K562 (cell line): Measurements from ENCODE around the gene CLDN15. TPM values are rescaled to one million over a fixed set of nuclear protein-coding genes. Genes with fewer than 3 reads are reported as not detected.

Experiments used
- CHD4 ChIP-seq: fragments of 200-600 bp; sonication (generic); IDR thresholded peaks from 3 replicates; pipeline ENCODE4 v1.6.1; 2012; ENCODE audit warnings: low read depth, mild to moderate bottlenecking, mixed read lengths, low read length, inconsistent platforms; ENCODE audit not compliant: insufficient read depth, insufficient replicate concordance, poor library complexity, severe bottlenecking
- CXXC5 ChIP-seq: fragments of 250-450 bp; sonication (Bioruptor Pico); IDR thresholded peaks from 2 replicates; pipeline ENCODE4 v1.8.0; 2022; ENCODE audit warnings: inconsistent platforms, mild to moderate bottlenecking, moderate library complexity
- ELK1 ChIP-seq: sonication (generic); formaldehyde crosslinking; IDR thresholded peaks from 2 replicates; pipeline ENCODE4 v1.8.1; 2022; ENCODE audit warnings: missing genetic modification reagents
- HCFC1 ChIP-seq: IDR thresholded peaks from 2 replicates; pipeline ENCODE4 v1.6.1; 2012; ENCODE audit warnings: low read depth, low read length, improper control_type of control experiment
- HNRNPK ChIP-seq: fragments of 200-400 bp; formaldehyde crosslinking; IDR thresholded peaks from one replicate; pipeline ENCODE4 v1.6.1; 2018; ENCODE audit warnings: mild to moderate bottlenecking, low read depth, low read length; ENCODE audit not compliant: poor library complexity, severe bottlenecking
- MTA2 ChIP-seq: fragments of 450-650 bp; IDR thresholded peaks from 2 replicates; pipeline ENCODE4 v1.6.1; 2016; ENCODE audit warnings: low read depth
- NCOA4 ChIP-seq: fragments of 450-650 bp; IDR thresholded peaks from 2 replicates; pipeline ENCODE4 v1.6.1; 2018; ENCODE audit warnings: mild to moderate bottlenecking; ENCODE audit not compliant: partially characterized antibody
- NR1H2 ChIP-seq: sonication (generic); formaldehyde crosslinking; IDR thresholded peaks from 2 replicates; pipeline ENCODE4 v1.4.0; 2020; ENCODE audit warnings: mild to moderate bottlenecking, missing genetic modification reagents
- PRMT5 ChIP-seq: sonication (generic); formaldehyde crosslinking; IDR thresholded peaks from 2 replicates; pipeline ENCODE4 v1.5.0; 2020; ENCODE audit warnings: missing genetic modification reagents
- SLC30A9 ChIP-seq: fragments of 250-450 bp; sonication (Bioruptor Pico); IDR thresholded peaks from 2 replicates; pipeline ENCODE4 v1.8.0; 2022; ENCODE audit warnings: mild to moderate bottlenecking, moderate library complexity
- TEAD1 ChIP-seq, 2 experiments: fragments of 450-650 bp in 1 of 2; sonication (generic) in 1 of 2; formaldehyde crosslinking; IDR thresholded peaks; 2 replicates each; pipeline versions ENCODE4 v1.4.0 to v1.8.0; 2020 to 2022; ENCODE audit warnings: mild to moderate bottlenecking in 2 of 2, missing genetic modification reagents in 1 of 2
- YBX1 ChIP-seq: fragments of 450-650 bp; IDR thresholded peaks from 2 replicates; pipeline ENCODE4 v1.7.1; 2016; ENCODE audit warnings: mild to moderate bottlenecking
- ZNF134 ChIP-seq: fragments of 250-450 bp; sonication (Bioruptor Pico); conservative IDR thresholded peaks from 2 replicates; pipeline ENCODE4 v1.4.0; 2020
- ZNF445 ChIP-seq: fragments of 250-450 bp; sonication (Bioruptor Pico); IDR thresholded peaks from 2 replicates; pipeline ENCODE4 v1.4.0; 2020; ENCODE audit warnings: low read depth, mild to moderate bottlenecking, moderate library complexity
- ZNF668 ChIP-seq: fragments of 250-450 bp; sonication (Bioruptor Pico); IDR thresholded peaks from 2 replicates; pipeline ENCODE4 v1.8.0; 2022; ENCODE audit warnings: mild to moderate bottlenecking, inconsistent platforms
- polyA plus RNA-seq, 8 experiments: library from polyadenylated mRNA; depleted of rRNA in 4 of 8; stranded (reverse) in 5 of 8; unstranded in 3 of 8; fragments of >200 nt; fragmentation: Nextera tagmentation in 2 of 8; fragmentation: Illumina TruSeq in 1 of 8; extraction: Ambion mirVana in 2 of 8; extraction: Trizol in 1 of 8; gene quantifications; 2 replicates each; pipeline versions ENCODE4 v1.2.1 to v1.2.3, GENCODE V29; 2011 to 2014; ENCODE audit warnings: inconsistent platforms in 1 of 8, missing spikeins in 1 of 8
- total RNA-seq, 7 experiments: library from RNA; depleted of rRNA in 6 of 7; stranded (reverse); fragments of >200 nt in 6 of 7; fragmentation: Illumina TruSeq in 2 of 7; extraction: Trizol in 2 of 7; gene quantifications; 2 replicates each; pipeline versions ENCODE4 v1.2.1 to v1.2.3, GENCODE V29; 2011 to 2021; ENCODE audit warnings: low replicate concordance in 1 of 7
- TF ChIP-seq, protein P1 (sequence below), 2 experiments: fragments of 150-350 bp in 1 of 2; IDR thresholded peaks; 2 replicates each; pipeline ENCODE4 v1.6.1; 2012 to 2016; ENCODE audit warnings: low read depth in 2 of 2, low read length in 2 of 2, mild to moderate bottlenecking in 1 of 2, moderate library complexity in 1 of 2
- TF ChIP-seq, protein P2 (sequence below): fragments of 250-450 bp; sonication (Bioruptor Pico); IDR thresholded peaks from 2 replicates; pipeline ENCODE4 v1.8.0; 2022; ENCODE audit warnings: inconsistent platforms, mild to moderate bottlenecking, moderate library complexity, borderline replicate concordance
- TF ChIP-seq, protein P3 (sequence below): conservative IDR thresholded peaks from 2 replicates; pipeline ENCODE4 v1.6.1; 2011; ENCODE audit warnings: low read depth, mild to moderate bottlenecking, low read length; ENCODE audit not compliant: control insufficient read depth
- TF ChIP-seq, protein P4 (sequence below): fragments of 250-450 bp; sonication (Bioruptor Pico); IDR thresholded peaks from 2 replicates; pipeline ENCODE4 v1.5.1; 2021; ENCODE audit warnings: mild to moderate bottlenecking

CLDN15 gene
- total and polyA plus RNA-seq, 9 of the 15 experiments (the other 6 are each of a cell fraction or from before 2014, with no cell fraction given), result 0.32 to 14.5 (median 7.4) TPM

DNA sequence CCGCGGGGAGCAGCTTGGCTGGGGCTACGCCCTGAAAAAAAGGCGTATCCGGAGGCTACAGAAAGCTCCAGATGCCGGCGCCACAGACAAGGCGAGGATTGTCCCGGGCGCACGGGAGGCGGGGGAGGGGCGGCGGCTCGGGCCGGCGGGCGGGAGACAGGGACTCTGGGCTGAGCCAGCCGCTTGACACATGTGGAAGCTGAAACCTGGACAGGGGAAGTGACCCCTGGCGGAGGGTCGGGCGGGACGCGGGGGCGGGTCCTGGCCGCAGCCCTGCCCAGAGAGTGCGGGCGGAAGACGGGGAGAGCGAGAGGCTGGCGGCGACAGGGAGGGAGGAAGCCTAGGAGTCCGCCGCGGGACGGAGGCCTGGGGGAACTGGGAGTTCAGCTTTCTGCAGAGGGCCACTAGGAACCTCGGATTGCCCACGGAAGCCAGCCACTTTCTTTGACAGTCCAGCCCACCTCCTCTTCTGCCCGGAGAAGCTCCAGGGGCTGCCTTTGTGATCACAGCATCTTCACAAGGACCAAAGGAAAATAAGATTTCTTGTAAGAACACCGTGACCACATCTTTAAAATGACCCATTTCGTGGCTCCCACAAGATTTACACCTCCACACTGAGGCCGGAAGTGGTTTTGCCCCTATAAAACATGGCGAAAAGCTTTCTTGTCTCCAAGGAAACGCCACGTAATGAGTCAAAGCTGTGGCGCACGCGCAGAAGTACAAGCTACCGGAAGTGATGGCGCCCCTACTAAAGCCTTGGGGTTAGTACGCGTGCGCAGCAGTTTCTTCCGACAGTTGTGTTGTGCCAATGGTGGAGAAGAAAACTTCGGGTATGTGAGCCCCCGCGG lies 20.0 kb downstream of the CLDN15 start, which contains the start of the genes PLOD3 and ZNHIT1 (continued):
- TF ChIP-seq, protein P1, sequence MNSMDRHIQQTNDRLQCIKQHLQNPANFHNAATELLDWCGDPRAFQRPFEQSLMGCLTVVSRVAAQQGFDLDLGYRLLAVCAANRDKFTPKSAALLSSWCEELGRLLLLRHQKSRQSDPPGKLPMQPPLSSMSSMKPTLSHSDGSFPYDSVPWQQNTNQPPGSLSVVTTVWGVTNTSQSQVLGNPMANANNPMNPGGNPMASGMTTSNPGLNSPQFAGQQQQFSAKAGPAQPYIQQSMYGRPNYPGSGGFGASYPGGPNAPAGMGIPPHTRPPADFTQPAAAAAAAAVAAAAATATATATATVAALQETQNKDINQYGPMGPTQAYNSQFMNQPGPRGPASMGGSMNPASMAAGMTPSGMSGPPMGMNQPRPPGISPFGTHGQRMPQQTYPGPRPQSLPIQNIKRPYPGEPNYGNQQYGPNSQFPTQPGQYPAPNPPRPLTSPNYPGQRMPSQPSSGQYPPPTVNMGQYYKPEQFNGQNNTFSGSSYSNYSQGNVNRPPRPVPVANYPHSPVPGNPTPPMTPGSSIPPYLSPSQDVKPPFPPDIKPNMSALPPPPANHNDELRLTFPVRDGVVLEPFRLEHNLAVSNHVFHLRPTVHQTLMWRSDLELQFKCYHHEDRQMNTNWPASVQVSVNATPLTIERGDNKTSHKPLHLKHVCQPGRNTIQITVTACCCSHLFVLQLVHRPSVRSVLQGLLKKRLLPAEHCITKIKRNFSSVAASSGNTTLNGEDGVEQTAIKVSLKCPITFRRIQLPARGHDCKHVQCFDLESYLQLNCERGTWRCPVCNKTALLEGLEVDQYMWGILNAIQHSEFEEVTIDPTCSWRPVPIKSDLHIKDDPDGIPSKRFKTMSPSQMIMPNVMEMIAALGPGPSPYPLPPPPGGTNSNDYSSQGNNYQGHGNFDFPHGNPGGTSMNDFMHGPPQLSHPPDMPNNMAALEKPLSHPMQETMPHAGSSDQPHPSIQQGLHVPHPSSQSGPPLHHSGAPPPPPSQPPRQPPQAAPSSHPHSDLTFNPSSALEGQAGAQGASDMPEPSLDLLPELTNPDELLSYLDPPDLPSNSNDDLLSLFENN (IDR thresholded peaks at IDR 0.05; ENCODE audit: low read depth in 2 of 2, low read length in 2 of 2), result no peak
- no peak for TF ChIP-seq ZNF134 (CRISPR knock-in tag)
- TF ChIP-seq, protein P2, sequence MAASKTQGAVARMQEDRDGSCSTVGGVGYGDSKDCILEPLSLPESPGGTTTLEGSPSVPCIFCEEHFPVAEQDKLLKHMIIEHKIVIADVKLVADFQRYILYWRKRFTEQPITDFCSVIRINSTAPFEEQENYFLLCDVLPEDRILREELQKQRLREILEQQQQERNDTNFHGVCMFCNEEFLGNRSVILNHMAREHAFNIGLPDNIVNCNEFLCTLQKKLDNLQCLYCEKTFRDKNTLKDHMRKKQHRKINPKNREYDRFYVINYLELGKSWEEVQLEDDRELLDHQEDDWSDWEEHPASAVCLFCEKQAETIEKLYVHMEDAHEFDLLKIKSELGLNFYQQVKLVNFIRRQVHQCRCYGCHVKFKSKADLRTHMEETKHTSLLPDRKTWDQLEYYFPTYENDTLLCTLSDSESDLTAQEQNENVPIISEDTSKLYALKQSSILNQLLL (CRISPR knock-in tag), result no peak
- TF ChIP-seq NCOA4, result no peak
- TF ChIP-seq NR1H2 (CRISPR knock-in tag), result no peak
- TF ChIP-seq CXXC5, result peak; percentile 83
- TF ChIP-seq SLC30A9 (CRISPR knock-in tag), result no peak
- TF ChIP-seq, protein P3, sequence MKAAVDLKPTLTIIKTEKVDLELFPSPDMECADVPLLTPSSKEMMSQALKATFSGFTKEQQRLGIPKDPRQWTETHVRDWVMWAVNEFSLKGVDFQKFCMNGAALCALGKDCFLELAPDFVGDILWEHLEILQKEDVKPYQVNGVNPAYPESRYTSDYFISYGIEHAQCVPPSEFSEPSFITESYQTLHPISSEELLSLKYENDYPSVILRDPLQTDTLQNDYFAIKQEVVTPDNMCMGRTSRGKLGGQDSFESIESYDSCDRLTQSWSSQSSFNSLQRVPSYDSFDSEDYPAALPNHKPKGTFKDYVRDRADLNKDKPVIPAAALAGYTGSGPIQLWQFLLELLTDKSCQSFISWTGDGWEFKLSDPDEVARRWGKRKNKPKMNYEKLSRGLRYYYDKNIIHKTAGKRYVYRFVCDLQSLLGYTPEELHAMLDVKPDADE, result peak; percentile 86
- TF ChIP-seq ZNF668 (CRISPR knock-in tag), result no peak
- no peak for TF ChIP-seq ZNF445 (CRISPR knock-in tag)
- no peak for TF ChIP-seq ELK1 (CRISPR knock-in tag)
- no peak for TF ChIP-seq MTA2
- TF ChIP-seq, protein P4, sequence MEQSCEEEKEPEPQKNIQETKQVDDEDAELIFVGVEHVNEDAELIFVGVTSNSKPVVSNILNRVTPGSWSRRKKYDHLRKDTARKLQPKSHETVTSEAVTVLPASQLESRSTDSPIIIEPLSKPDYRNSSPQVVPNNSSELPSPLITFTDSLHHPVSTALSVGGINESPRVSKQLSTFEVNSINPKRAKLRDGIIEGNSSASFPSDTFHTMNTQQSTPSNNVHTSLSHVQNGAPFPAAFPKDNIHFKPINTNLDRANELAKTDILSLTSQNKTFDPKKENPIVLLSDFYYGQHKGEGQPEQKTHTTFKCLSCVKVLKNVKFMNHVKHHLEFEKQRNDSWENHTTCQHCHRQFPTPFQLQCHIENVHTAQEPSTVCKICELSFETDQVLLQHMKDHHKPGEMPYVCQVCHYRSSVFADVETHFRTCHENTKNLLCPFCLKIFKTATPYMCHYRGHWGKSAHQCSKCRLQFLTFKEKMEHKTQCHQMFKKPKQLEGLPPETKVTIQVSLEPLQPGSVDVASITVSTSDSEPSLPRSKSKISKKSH, result no peak
- TF ChIP-seq HCFC1, result peak; percentile 91
- no peak for TF ChIP-seq PRMT5 (CRISPR knock-in tag)
- no peak for TF ChIP-seq YBX1
- no peak for TF ChIP-seq TEAD1 (CRISPR knock-in tag; IDR thresholded peaks at IDR 0.05)
- no peak for TF ChIP-seq CHD4
- TF ChIP-seq HNRNPK, result no peak
